ENCODE results near the gene ABCA4. TPM values are rescaled to one million over a fixed set of nuclear protein-coding genes. Genes with fewer than 3 reads are reported as not detected.

ABCA4 gene
- total RNA-seq, 4 donors from 2014 or later, result 2.1 to 7.5 (median 5.0) TPM

- Histone ChIP-seq H3K9me3 (no peaks in the 10 kb centered on the region), H3K27ac (no peak overlapping the region), H3K4me1 (no peaks in the 10 kb centered on the region), H3K4me3 (no peak overlapping the region), H3K27me3 (no peaks in the 10 kb centered on the region), H3K36me3 (no peaks in the 10 kb centered on the region)
- peak in 1 of 3 donors; percentile 35 for DNase-seq
- TF ChIP-seq POLR2A (IDR thresholded peaks at IDR 0.05) (no peak), CTCF (IDR thresholded peaks at IDR 0.05) (no peak)
Observed at GRCh38 chr1:94106716-94107115, 14.2 kb downstream of the ABCA4 start.

GRCh38 chr1:94105957-94106529 is 14.9 kb downstream of the ABCA4 start:
- no peaks in the 10 kb centered on the region for H3K27me3 ChIP-seq
- H3K36me3 ChIP-seq, result no peaks in the 10 kb centered on the region
- no peaks in the 10 kb centered on the region for H3K9me3 ChIP-seq
- TF ChIP-seq POLR2A (IDR thresholded peaks at IDR 0.05) (no peak), CTCF (IDR thresholded peaks at IDR 0.05) (no peak)
- no peak overlapping the region for H3K27ac ChIP-seq
- DNase-seq, result peak in 1 of 3 donors; percentile 40
- no peak overlapping the region for H3K4me3 ChIP-seq
- no peaks in the 10 kb centered on the region for H3K4me1 ChIP-seq

- Histone ChIP-seq H3K4me1 (no peaks in the 10 kb centered on the region), H3K9me3 (no peaks in the 10 kb centered on the region), H3K36me3 (no peaks in the 10 kb centered on the region), H3K27ac (no peak overlapping the region), H3K27me3 (no peaks in the 10 kb centered on the region), H3K4me3 (no peak overlapping the region)
- no peak for DNase-seq
- TF ChIP-seq CTCF (IDR thresholded peaks at IDR 0.05) (no peak), POLR2A (IDR thresholded peaks at IDR 0.05) (no peak)
Observed at GRCh38 chr1:94105581-94105952, 15.4 kb downstream of the ABCA4 start.

- Histone ChIP-seq H3K27me3 (no peaks in the 10 kb centered on the region), H3K4me3 (no peak overlapping the region), H3K4me1 (no peaks in the 10 kb centered on the region), H3K9me3 (no peaks in the 10 kb centered on the region), H3K36me3 (no peaks in the 10 kb centered on the region), H3K27ac (no peak overlapping the region)
- TF ChIP-seq POLR2A (IDR thresholded peaks at IDR 0.05) (no peak), CTCF (IDR thresholded peaks at IDR 0.05) (no peak)
- DNase-seq, result peak in 1 of 3 donors; percentile 17
Observed at GRCh38 chr1:94104776-94105580, 16.0 kb downstream of the ABCA4 start.

GRCh38 chr1:94104127-94104684 is 16.7 kb downstream of the ABCA4 start:
- no peak for TF ChIP-seq POLR2A (IDR thresholded peaks at IDR 0.05)
- no peak for TF ChIP-seq CTCF (IDR thresholded peaks at IDR 0.05)
- Histone ChIP-seq H3K27ac (no peak overlapping the region), H3K4me3 (no peak overlapping the region), H3K4me1 (no peaks in the 10 kb centered on the region), H3K27me3 (no peaks in the 10 kb centered on the region), H3K9me3 (no peaks in the 10 kb centered on the region), H3K36me3 (no peaks in the 10 kb centered on the region)
- no peak for DNase-seq

All from Peyer's patch (tissue), 4 donors.